ENCODE data around the gene C19orf47. TPM values are rescaled to one million over a fixed set of nuclear protein-coding genes. Genes with fewer than 3 reads are reported as not detected.
A peak's percentile ranks its signal among the peaks of the same experiment; 100 is the strongest.

Gene C19orf47
- total RNA-seq, 1 donor from 2014 or later, result 166 TPM

DNA sequence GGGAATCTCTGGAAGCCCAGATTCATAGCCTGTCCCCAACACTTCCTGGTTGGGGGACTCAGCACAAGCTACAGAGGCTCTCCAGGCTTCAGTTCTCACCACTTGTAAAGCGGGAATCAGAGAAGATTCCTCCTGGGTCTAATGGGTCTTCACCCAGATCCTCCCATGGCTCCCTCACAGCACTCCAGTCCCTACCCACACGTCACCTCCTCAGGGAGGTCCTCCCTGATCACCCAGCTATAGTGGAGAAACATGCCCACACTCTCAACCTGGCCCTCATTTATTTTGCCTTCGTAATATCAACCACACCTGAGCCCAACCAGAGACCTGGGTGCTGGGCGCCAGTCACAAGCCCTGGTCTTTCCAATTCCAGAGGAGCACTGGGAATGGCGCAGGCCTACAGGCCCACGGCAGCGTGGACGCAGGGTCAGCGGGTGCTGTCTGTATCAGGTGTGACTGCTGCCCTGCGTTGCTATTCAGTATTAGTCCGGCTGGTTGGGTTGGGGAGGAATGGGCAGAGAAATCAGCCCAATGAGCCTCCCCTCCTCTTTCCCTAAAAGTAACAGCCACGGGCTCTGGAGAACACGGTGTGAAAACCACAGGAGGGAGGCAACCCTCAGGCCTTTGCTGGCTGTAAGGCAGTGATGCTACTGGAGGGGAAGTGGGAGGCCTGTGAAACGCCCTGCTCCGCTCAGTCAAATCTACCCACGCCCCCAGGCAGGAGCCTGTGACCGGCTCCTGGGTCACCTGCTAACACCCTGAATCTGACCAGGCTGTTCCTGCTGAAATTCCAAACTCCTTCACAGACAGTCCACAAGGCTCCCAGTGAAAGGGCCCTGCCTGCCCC, 68.2 kb downstream of the C19orf47 start:
- Histone ChIP-seq H3K4me3 (peak overlapping the region; percentile 53), H3K27ac (replicated peaks) (peak overlapping the region; percentile 95), H3K4me1 (peaks cover 97% of the 10 kb centered on the region), H3K9me3 (replicated peaks) (no peaks in the 10 kb centered on the region), H3K27me3 (ENCODE audit: low read depth) (no peaks in the 10 kb centered on the region), H3K36me3 (no peaks in the 10 kb centered on the region)
- DNase-seq, result no peak
- TF ChIP-seq, protein P1, sequence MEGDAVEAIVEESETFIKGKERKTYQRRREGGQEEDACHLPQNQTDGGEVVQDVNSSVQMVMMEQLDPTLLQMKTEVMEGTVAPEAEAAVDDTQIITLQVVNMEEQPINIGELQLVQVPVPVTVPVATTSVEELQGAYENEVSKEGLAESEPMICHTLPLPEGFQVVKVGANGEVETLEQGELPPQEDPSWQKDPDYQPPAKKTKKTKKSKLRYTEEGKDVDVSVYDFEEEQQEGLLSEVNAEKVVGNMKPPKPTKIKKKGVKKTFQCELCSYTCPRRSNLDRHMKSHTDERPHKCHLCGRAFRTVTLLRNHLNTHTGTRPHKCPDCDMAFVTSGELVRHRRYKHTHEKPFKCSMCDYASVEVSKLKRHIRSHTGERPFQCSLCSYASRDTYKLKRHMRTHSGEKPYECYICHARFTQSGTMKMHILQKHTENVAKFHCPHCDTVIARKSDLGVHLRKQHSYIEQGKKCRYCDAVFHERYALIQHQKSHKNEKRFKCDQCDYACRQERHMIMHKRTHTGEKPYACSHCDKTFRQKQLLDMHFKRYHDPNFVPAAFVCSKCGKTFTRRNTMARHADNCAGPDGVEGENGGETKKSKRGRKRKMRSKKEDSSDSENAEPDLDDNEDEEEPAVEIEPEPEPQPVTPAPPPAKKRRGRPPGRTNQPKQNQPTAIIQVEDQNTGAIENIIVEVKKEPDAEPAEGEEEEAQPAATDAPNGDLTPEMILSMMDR (IDR thresholded peaks at IDR 0.05; ENCODE audit: borderline replicate concordance), result no peak
- intact Hi-C loops (cut with micrococcal nuclease), result no loop called here

DNA sequence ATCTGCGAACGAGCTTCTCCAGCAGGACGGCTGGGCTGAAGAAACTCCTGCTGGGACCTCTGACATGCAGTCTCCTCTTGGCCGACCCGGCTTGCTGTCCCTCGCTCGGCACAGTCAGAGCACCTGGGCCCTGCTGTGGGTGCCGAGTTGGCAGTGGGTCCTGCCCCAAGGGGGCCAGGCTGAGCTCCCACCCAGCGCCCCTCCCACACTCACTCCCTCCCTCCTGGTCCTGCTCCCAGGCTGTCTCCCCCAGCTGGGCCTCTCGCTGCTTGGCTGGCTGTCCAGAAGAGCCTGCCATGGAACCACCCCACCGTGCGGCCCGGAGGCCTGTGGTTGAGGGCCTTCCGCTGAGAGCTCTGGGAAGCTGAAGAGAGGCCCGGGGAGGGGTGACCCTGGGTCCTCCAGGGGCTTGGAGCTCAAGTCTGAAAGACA, 69.1 kb downstream of the C19orf47 start:
- H3K4me3 ChIP-seq, result peak overlapping the region; percentile 53
- intact Hi-C loops (cut with micrococcal nuclease), result no loop called here
- H3K9me3 ChIP-seq (replicated peaks), result no peaks in the 10 kb centered on the region
- TF ChIP-seq, protein P1 (IDR thresholded peaks at IDR 0.05; ENCODE audit: borderline replicate concordance), result no peak
- no peaks in the 10 kb centered on the region for H3K27me3 ChIP-seq (ENCODE audit: low read depth)
- peaks cover 97% of the 10 kb centered on the region for H3K4me1 ChIP-seq
- H3K36me3 ChIP-seq, result no peaks in the 10 kb centered on the region
- peak; percentile 80 for DNase-seq
- H3K27ac ChIP-seq (replicated peaks), result peak overlapping the region; percentile 95

DNA sequence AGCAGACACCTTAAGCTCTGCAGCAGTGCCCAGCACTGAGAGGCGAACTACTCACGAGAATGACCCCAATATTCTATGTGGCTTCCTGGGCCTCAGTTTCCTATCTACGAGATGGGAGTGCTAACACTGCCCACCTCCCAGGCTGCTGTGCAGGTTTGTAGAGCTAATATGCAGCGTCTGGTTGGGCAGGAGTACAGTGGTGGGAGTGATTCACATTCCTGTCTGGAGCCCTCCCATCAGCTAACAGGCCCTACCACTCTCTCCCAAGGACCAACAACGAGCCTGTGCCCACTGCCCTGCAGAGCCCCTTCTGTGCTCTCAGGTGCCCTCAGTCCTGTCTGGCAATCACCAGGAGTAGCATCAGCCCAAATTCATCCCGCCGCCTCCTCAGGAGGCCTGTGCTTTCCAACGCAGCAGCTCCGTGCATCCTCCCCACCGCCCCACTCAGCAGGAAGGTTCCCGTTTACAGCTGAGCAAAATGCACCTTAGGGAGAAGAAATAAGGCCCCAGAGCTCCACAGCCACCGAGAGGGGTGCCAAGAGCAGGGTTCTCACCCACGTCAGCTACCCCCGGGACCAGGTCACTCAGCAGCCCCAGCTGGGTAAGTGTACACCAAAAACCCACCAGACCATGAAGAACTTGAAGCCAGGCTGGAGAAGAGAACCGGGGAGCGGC, 69.7 kb downstream of the C19orf47 start:
- TF ChIP-seq, protein P1 (IDR thresholded peaks at IDR 0.05; ENCODE audit: borderline replicate concordance), result no peak
- Histone ChIP-seq H3K36me3 (no peaks in the 10 kb centered on the region), H3K4me1 (peaks cover 97% of the 10 kb centered on the region), H3K27me3 (ENCODE audit: low read depth) (no peaks in the 10 kb centered on the region), H3K27ac (replicated peaks) (peak overlapping the region; percentile 95), H3K4me3 (peak overlapping the region; percentile 53), H3K9me3 (replicated peaks) (no peaks in the 10 kb centered on the region)
- DNase-seq, result no peak
- intact Hi-C loops (cut with micrococcal nuclease), result no loop called here

DNA sequence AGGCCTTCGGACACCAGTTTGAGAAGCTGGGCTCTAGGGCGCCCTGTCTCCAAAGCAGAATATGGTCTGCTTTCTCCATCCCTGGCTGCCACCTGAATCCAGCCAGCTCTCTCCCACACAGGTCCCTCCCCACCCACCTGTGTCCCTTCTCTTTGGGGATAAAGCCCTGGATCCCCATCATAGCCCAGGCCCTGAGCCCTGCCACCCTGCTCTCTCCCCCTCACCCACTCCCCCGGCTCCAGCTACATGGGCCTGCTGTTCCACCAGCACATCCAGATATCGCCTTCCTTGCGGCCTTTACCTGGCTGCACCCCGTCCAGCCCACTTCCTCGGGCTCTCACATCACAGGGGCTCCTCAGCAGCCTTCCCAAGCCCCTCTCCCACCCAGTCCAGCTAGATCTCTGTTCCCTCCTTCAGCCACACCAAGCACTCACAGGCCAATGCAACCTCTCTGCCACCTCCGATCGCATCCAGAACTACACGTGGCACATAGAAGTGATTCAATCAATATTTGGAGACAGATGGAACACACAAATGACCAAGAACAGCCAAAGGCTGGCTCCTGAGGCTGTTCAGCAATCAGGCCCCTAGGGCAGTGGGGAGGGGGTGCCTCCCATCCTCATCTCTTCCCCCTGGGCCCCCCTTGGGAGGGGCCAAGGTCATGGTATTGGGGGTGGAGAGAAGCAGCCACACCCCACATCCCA, 70.7 kb downstream of the C19orf47 start:
- H3K4me1 ChIP-seq, result peaks cover 97% of the 10 kb centered on the region
- H3K27ac ChIP-seq (replicated peaks), result peak overlapping the region; percentile 95

More for the DNA sequence above, 70.7 kb downstream of the C19orf47 start:
- no peaks in the 10 kb centered on the region for H3K36me3 ChIP-seq
- intact Hi-C loops (cut with micrococcal nuclease), result no loop called here
- DNase-seq, result no peak
- no peaks in the 10 kb centered on the region for H3K9me3 ChIP-seq (replicated peaks)
- H3K27me3 ChIP-seq (ENCODE audit: low read depth), result no peaks in the 10 kb centered on the region
- H3K4me3 ChIP-seq, result no peak overlapping the region
- TF ChIP-seq, protein P1 (IDR thresholded peaks at IDR 0.05; ENCODE audit: borderline replicate concordance), result no peak
